CD4-positive, alpha-beta memory T cell (primary cell): ENCODE data around the gene VENTX. TPM values are rescaled to one million over a fixed set of nuclear protein-coding genes. Genes with fewer than 3 reads are reported as not detected.

Experiments used
- CTCF ChIA-PET: fragments of 350-600 bp; sonication (Branson Sonifier 250); formaldehyde crosslinking; loops from one replicate; lab custom pipeline; 2021; ENCODE audit warnings: inconsistent platforms; ENCODE audit not compliant: partially characterized antibody; lab: Charles Lee
- POLR2A ChIA-PET: fragments of 350-600 bp; sonication (Branson Sonifier 250); formaldehyde crosslinking; loops from one replicate; lab custom pipeline; 2021; ENCODE audit not compliant: partially characterized antibody; lab: Charles Lee
- DNase-seq, 5 donors: peaks; one replicate each; pipeline versions ENCODE4 v3.0.0 to v3.0.0-alpha.2; 2020 to 2022; ENCODE audit warnings: mixed read lengths in 1 of 5
- H3K27ac ChIP-seq: one replicate; pipeline ENCODE4 v1.7.0; 2013; ENCODE audit warnings: low read depth, low read length
- H3K27me3 ChIP-seq: 2 replicates; pipeline ENCODE4 v1.7.0; 2013; ENCODE audit warnings: mild to moderate bottlenecking, low read length, moderate library complexity; ENCODE audit not compliant: insufficient read depth
- H3K36me3 ChIP-seq: 2 replicates; pipeline ENCODE4 v1.7.0; 2013; ENCODE audit warnings: mild to moderate bottlenecking, low read length, moderate library complexity; ENCODE audit not compliant: insufficient read depth
- H3K4me1 ChIP-seq: 2 replicates; pipeline ENCODE4 v1.7.0; 2013; ENCODE audit warnings: mild to moderate bottlenecking, low read length, moderate library complexity; ENCODE audit not compliant: insufficient read depth
- H3K4me3 ChIP-seq, 2 donors: one replicate each; pipeline ENCODE4 v1.7.0; 2013; ENCODE audit warnings: low read length in 2 of 2, mild to moderate bottlenecking in 1 of 2
- H3K9me3 ChIP-seq, 2 donors: one replicate each; pipeline ENCODE4 v1.7.0; 2013; ENCODE audit warnings: low read length in 2 of 2, control low read depth in 1 of 2; ENCODE audit not compliant: control insufficient read depth in 1 of 2
- H3K27ac Mint-ChIP-seq, 7 donors: one replicate each; pipeline ENCODE4 v1.8.0; 2020 to 2021; ENCODE audit warnings: mixed read lengths in 7 of 7, mild to moderate bottlenecking in 6 of 7, inconsistent platforms in 3 of 7, moderate library complexity in 3 of 7
- H3K27me3 Mint-ChIP-seq, 2 donors: one replicate each; pipeline ENCODE4 v1.8.0; 2020 to 2021; ENCODE audit warnings: mixed read lengths in 2 of 2
- H3K36me3 Mint-ChIP-seq, 2 donors: one replicate each; pipeline ENCODE4 v1.8.0; 2020 to 2021; ENCODE audit warnings: mixed read lengths in 2 of 2, inconsistent platforms in 1 of 2, mild to moderate bottlenecking in 1 of 2
- H3K4me1 Mint-ChIP-seq, 4 donors: one replicate each; pipeline ENCODE4 v1.8.0; 2020 to 2021; ENCODE audit warnings: mixed read lengths in 4 of 4, mild to moderate bottlenecking in 1 of 4
- H3K4me3 Mint-ChIP-seq, 8 donors: one replicate each; pipeline ENCODE4 v1.8.0; 2020 to 2021; ENCODE audit warnings: mixed read lengths in 8 of 8, mild to moderate bottlenecking in 7 of 8, moderate library complexity in 6 of 8, inconsistent platforms in 3 of 8
- H3K9me3 Mint-ChIP-seq, 8 donors: one replicate each; pipeline ENCODE4 v1.8.0; 2020 to 2021; ENCODE audit warnings: mixed read lengths in 8 of 8, mild to moderate bottlenecking in 5 of 8, inconsistent platforms in 3 of 8, moderate library complexity in 1 of 8
- intact Hi-C: fragments of 100-400 bp; cut with micrococcal nuclease; formaldehyde crosslinking; loops from one replicate; pipeline ENCODE4 v1.15.1; 2023
- polyA plus RNA-seq, 2 donors: library from polyadenylated mRNA; unstranded; fragments of 300-500 nt; fragmentation: Illumina TruSeq; gene quantifications; one replicate each; pipeline ENCODE4 v1.2.3, GENCODE V29; 2021
- total RNA-seq, 2 experiments: library from RNA; stranded (reverse); gene quantifications; one replicate each; pipeline ENCODE4 v1.2.3, GENCODE V29; 2021

The VENTX gene
- total and polyA plus RNA-seq, 4 experiments from 2014 or later, result not detected

- no peak for DNase-seq
- Histone ChIP-seq H3K4me1 (no peaks in the 10 kb centered on the region), H3K4me3 (no peak overlapping the region), H3K36me3 (no peaks in the 10 kb centered on the region), H3K27me3 (no peaks in the 10 kb centered on the region), H3K9me3 (no peaks in the 10 kb centered on the region), H3K27ac (no peak overlapping the region)
- Mint-ChIP-seq H3K27me3 (peaks cover 0 to 2% of the 10 kb centered on the region in 2 donors), H3K4me1 (no peaks in the 10 kb centered on the region), H3K36me3 (no peaks in the 10 kb centered on the region), H3K9me3 (peaks cover 0 to 16% (median 9%) of the 10 kb centered on the region in 8 donors), H3K27ac (no peak overlapping the region), H3K4me3 (no peak overlapping the region)
- ChIA-PET POLR2A (no interaction called here), CTCF (no interaction called here)
- intact Hi-C loops, result no loop called here
These were observed 42.6 kb upstream of the VENTX start for GRCh38 chr10:133195096-133195495.

- intact Hi-C loops, result no loop called here
- Mint-ChIP-seq H3K36me3 (no peaks in the 10 kb centered on the region), H3K4me3 (no peak overlapping the region), H3K27me3 (peaks cover 0 to 2% of the 10 kb centered on the region in 2 donors), H3K9me3 (peaks cover 0 to 16% (median 9%) of the 10 kb centered on the region in 8 donors), H3K27ac (no peak overlapping the region), H3K4me1 (no peaks in the 10 kb centered on the region)
- no peaks in the 10 kb centered on the region for H3K4me1 ChIP-seq
- H3K27ac ChIP-seq, result no peak overlapping the region
- H3K9me3 ChIP-seq, result no peaks in the 10 kb centered on the region
- no peak for DNase-seq
- no peaks in the 10 kb centered on the region for H3K27me3 ChIP-seq
- ChIA-PET CTCF (no interaction called here), POLR2A (no interaction called here)
- no peaks in the 10 kb centered on the region for H3K36me3 ChIP-seq
- no peak overlapping the region for H3K4me3 ChIP-seq
These were observed 42.0 kb upstream of the VENTX start for GRCh38 chr10:133195611-133196010.

GRCh38 chr10:133196221-133196915 lies 41.3 kb upstream of the VENTX start:
- Histone ChIP-seq H3K27me3 (no peaks in the 10 kb centered on the region), H3K4me1 (no peaks in the 10 kb centered on the region), H3K36me3 (no peaks in the 10 kb centered on the region), H3K4me3 (no peak overlapping the region), H3K9me3 (no peaks in the 10 kb centered on the region), H3K27ac (no peak overlapping the region)
- CTCF ChIA-PET, result no interaction called here
- POLR2A ChIA-PET, result no interaction called here
- Mint-ChIP-seq H3K36me3 (no peaks in the 10 kb centered on the region), H3K4me3 (no peak overlapping the region), H3K27ac (no peak overlapping the region), H3K9me3 (peaks cover 0 to 16% (median 9%) of the 10 kb centered on the region in 8 donors), H3K4me1 (no peaks in the 10 kb centered on the region), H3K27me3 (peaks cover 2% of the 10 kb centered on the region in 2 donors)
- no peak for DNase-seq
- intact Hi-C loops, result no loop called here

GRCh38 chr10:133196936-133197758 lies 40.5 kb upstream of the VENTX start:
- no peaks in the 10 kb centered on the region for H3K9me3 ChIP-seq
- H3K4me3 ChIP-seq, result no peak overlapping the region
- intact Hi-C loops, result no loop called here
- H3K9me3 Mint-ChIP-seq, result peaks cover 0 to 16% (median 9%) of the 10 kb centered on the region in 8 donors
- H3K4me1 Mint-ChIP-seq, result no peaks in the 10 kb centered on the region
- no peak overlapping the region for H3K27ac ChIP-seq
- H3K36me3 ChIP-seq, result no peaks in the 10 kb centered on the region
- H3K27me3 Mint-ChIP-seq, result peaks cover under 1 to 2% of the 10 kb centered on the region in 2 donors
- POLR2A ChIA-PET, result no interaction called here
- CTCF ChIA-PET, result no interaction called here
- no peak for DNase-seq
- no peaks in the 10 kb centered on the region for H3K36me3 Mint-ChIP-seq
- H3K4me1 ChIP-seq, result no peaks in the 10 kb centered on the region
- no peak overlapping the region for H3K4me3 Mint-ChIP-seq
- H3K27ac Mint-ChIP-seq, result no peak overlapping the region
- H3K27me3 ChIP-seq, result no peaks in the 10 kb centered on the region

GRCh38 chr10:133197786-133198185 lies 39.9 kb upstream of the VENTX start:
- Histone ChIP-seq H3K9me3 (no peaks in the 10 kb centered on the region), H3K27ac (no peak overlapping the region), H3K27me3 (no peaks in the 10 kb centered on the region), H3K4me1 (no peaks in the 10 kb centered on the region), H3K36me3 (no peaks in the 10 kb centered on the region), H3K4me3 (no peak overlapping the region)
- peaks cover 0 to 2% of the 10 kb centered on the region in 2 donors for H3K27me3 Mint-ChIP-seq
- H3K4me3 Mint-ChIP-seq, result no peak overlapping the region
- DNase-seq, result no peak
- peaks cover 0 to 13% (median 8%) of the 10 kb centered on the region in 8 donors for H3K9me3 Mint-ChIP-seq
- H3K27ac Mint-ChIP-seq, result no peak overlapping the region
- ChIA-PET CTCF (no interaction called here), POLR2A (no interaction called here)
- no peaks in the 10 kb centered on the region for H3K4me1 Mint-ChIP-seq
- intact Hi-C loops, result no loop called here
- H3K36me3 Mint-ChIP-seq, result no peaks in the 10 kb centered on the region

- no peaks in the 10 kb centered on the region for H3K36me3 Mint-ChIP-seq
- Histone ChIP-seq H3K4me1 (no peaks in the 10 kb centered on the region), H3K27ac (no peak overlapping the region), H3K4me3 (no peak overlapping the region), H3K9me3 (no peaks in the 10 kb centered on the region), H3K36me3 (no peaks in the 10 kb centered on the region), H3K27me3 (no peaks in the 10 kb centered on the region)
- peaks cover 0 to 13% (median 8%) of the 10 kb centered on the region in 8 donors for H3K9me3 Mint-ChIP-seq
- H3K27ac Mint-ChIP-seq, result no peak overlapping the region
- intact Hi-C loops, result no loop called here
- H3K4me1 Mint-ChIP-seq, result no peaks in the 10 kb centered on the region
- ChIA-PET CTCF (no interaction called here), POLR2A (no interaction called here)
- H3K27me3 Mint-ChIP-seq, result peaks cover 0 to 2% of the 10 kb centered on the region in 2 donors
- no peak for DNase-seq
- H3K4me3 Mint-ChIP-seq, result no peak overlapping the region
These were observed 39.4 kb upstream of the VENTX start for GRCh38 chr10:133198206-133198605.

GRCh38 chr10:133198621-133199487 lies 38.8 kb upstream of the VENTX start:
- H3K9me3 Mint-ChIP-seq, result peaks cover 0 to 10% (median 2%) of the 10 kb centered on the region in 8 donors
- H3K27ac Mint-ChIP-seq, result no peak overlapping the region
- H3K4me3 Mint-ChIP-seq, result no peak overlapping the region
- Histone ChIP-seq H3K9me3 (no peaks in the 10 kb centered on the region), H3K27ac (no peak overlapping the region), H3K4me3 (no peak overlapping the region), H3K4me1 (no peaks in the 10 kb centered on the region), H3K36me3 (no peaks in the 10 kb centered on the region), H3K27me3 (no peaks in the 10 kb centered on the region)
- intact Hi-C loops, result no loop called here
- ChIA-PET CTCF (no interaction called here), POLR2A (no interaction called here)
- no peak for DNase-seq
- H3K36me3 Mint-ChIP-seq, result no peaks in the 10 kb centered on the region
- H3K4me1 Mint-ChIP-seq, result no peaks in the 10 kb centered on the region
- peaks cover 0 to 2% of the 10 kb centered on the region in 2 donors for H3K27me3 Mint-ChIP-seq
